Transverse colon (tissue), 4 donors: ENCODE results near the gene ARAF.

Source experiments
- CTCF ChIP-seq, 5 experiments: fragments of 200-600 bp in 3 of 5; fragments of 450-650 bp in 2 of 5; sonication (generic) in 3 of 5; IDR thresholded peaks; 1 replicate in 2 of 5; 2 replicates in 3 of 5; pipeline ENCODE4 v1.5.1; 2016 to 2017; ENCODE audit warnings: antibody characterized with exemption in 5 of 5, inconsistent platforms in 3 of 5, mild to moderate bottlenecking in 2 of 5, moderate library complexity in 1 of 5
- EP300 ChIP-seq: sonication (generic); formaldehyde crosslinking; IDR thresholded peaks from one replicate; pipeline ENCODE4 v1.6.1; 2017; ENCODE audit warnings: antibody characterized with exemption, low read depth
- POLR2A ChIP-seq: fragments of 450-650 bp; IDR thresholded peaks from one replicate; pipeline ENCODE4 v1.6.1; 2016; ENCODE audit warnings: antibody characterized with exemption, mild to moderate bottlenecking, moderate library complexity
- POLR2AphosphoS5 ChIP-seq, 3 donors: sonication (generic); formaldehyde crosslinking; IDR thresholded peaks; one replicate each; pipeline ENCODE4 v1.6.1; 2016; ENCODE audit warnings: antibody characterized with exemption in 3 of 3

GRCh38 chrX:47578692-47579091 is 17.7 kb downstream of the ARAF start:
- TF ChIP-seq EP300 (no peak), POLR2AphosphoS5 (IDR thresholded peaks at IDR 0.05) (no peak), CTCF (IDR thresholded peaks at IDR 0.05) (no peak), POLR2A (no peak)
